K562 (cell line): ENCODE results near the gene XRN2. TPM values are rescaled to one million over a fixed set of nuclear protein-coding genes. Genes with fewer than 3 reads are reported as not detected.

ENCODE experiments used
- ATAC-seq: fragments of 200-7000 bp; cut with Tn5 transposase; 3 replicates; pipeline ENCODE4 v1.9.1; 2020; ENCODE audit warnings: moderate library complexity
- BruUV-seq: library from RNA; stranded (reverse); fragments of 400-500 nt; replicated peaks from 2 replicates; lab custom pipeline; 2021; lab: Mats Ljungman, UMichigan
- CTCF ChIA-PET: fragments of 300-600 bp; formaldehyde crosslinking; extraction: SDS; loops from one replicate; lab custom pipeline; 2021; ENCODE audit warnings: low intra/inter-chr PET ratio; lab: Yijun Ruan, JAX
- POLR2A ChIA-PET: fragments of 300-600, 350-650 bp; sonication (Branson Sonifier 250); formaldehyde crosslinking; extraction: SDS; loops from one replicate; lab custom pipeline; 2021; ENCODE audit warnings: antibody characterized with exemption, inconsistent platforms; lab: Yijun Ruan, JAX
- DNase-seq, 4 experiments: peaks; one replicate each; pipeline versions ENCODE4 v3.0.0 to v3.0.0-alpha.2; 2011 to 2018; ENCODE audit warnings: low spot score in 3 of 4, mixed read lengths in 3 of 4; ENCODE audit errors: extremely low read depth in 1 of 4
- FAIRE-seq: peaks from 2 replicates; lab custom pipeline; 2011; peaks lifted over from hg19 to GRCh38; lab: Jason Lieb, UNC
- H2AFZ ChIP-seq: 2 replicates; pipeline ENCODE4 v1.6.0; 2011; ENCODE audit warnings: low read depth, low read length, control low read depth, inconsistent platforms
- H3K27ac ChIP-seq: fragments of 200-600 bp; 3 replicates; pipeline ENCODE4 v1.8.0; 2011; ENCODE audit warnings: low read depth, mild to moderate bottlenecking, control low read depth, inconsistent platforms, low read length, moderate library complexity, mixed read lengths; ENCODE audit errors: extremely low read depth
- H3K27me3 ChIP-seq, 2 experiments: fragments of 300-600 bp in 1 of 2; 2 replicates in 1 of 2; 3 replicates in 1 of 2; pipeline versions ENCODE4 v1.6.0 to v1.8.0; 2011; ENCODE audit warnings: inconsistent platforms in 2 of 2, low read length in 2 of 2, mild to moderate bottlenecking in 1 of 2, mixed read lengths in 1 of 2, moderate library complexity in 1 of 2; ENCODE audit not compliant: control insufficient read depth in 2 of 2, insufficient read depth in 2 of 2
- H3K36me3 ChIP-seq: fragments of 300-600 bp; 3 replicates; pipeline ENCODE4 v1.8.0; 2011; ENCODE audit warnings: mild to moderate bottlenecking, low read length, inconsistent platforms; ENCODE audit not compliant: control insufficient read depth, insufficient read depth
- H3K4me1 ChIP-seq, 2 experiments: fragments of 200-600 bp in 1 of 2; replicated peaks in 1 of 2; 2 replicates in 1 of 2; 3 replicates in 1 of 2; pipeline versions ENCODE4 v1.5.1 to v1.8.0; 2011; ENCODE audit warnings: inconsistent platforms in 2 of 2, low read length in 2 of 2, mild to moderate bottlenecking in 1 of 2, mixed read lengths in 1 of 2, moderate library complexity in 1 of 2; ENCODE audit not compliant: control insufficient read depth in 2 of 2, insufficient read depth in 2 of 2
- H3K4me2 ChIP-seq: 2 replicates; pipeline ENCODE4 v1.6.1; 2011; ENCODE audit warnings: low read length, control low read depth, inconsistent platforms, mixed read lengths; ENCODE audit not compliant: insufficient read depth
- H3K4me3 ChIP-seq: fragments of 200-600 bp; sonication (generic), shearing (Covaris generic); 2 replicates; pipeline ENCODE4 v1.5.1; 2016; ENCODE audit warnings: control low read depth, inconsistent platforms
- H3K79me2 ChIP-seq: fragments of 200-600 bp; 3 replicates; pipeline ENCODE4 v1.8.0; 2011; ENCODE audit warnings: low read length, inconsistent platforms; ENCODE audit not compliant: control insufficient read depth, insufficient read depth
- H3K9ac ChIP-seq, 2 experiments: 2 replicates each; pipeline versions ENCODE4 v1.6.0 to v1.6.1; 2011; ENCODE audit warnings: low read depth in 2 of 2, low read length in 2 of 2, control low read depth in 1 of 2, inconsistent platforms in 1 of 2, mild to moderate bottlenecking in 1 of 2, mixed read lengths in 1 of 2; ENCODE audit not compliant: insufficient read depth in 1 of 2
- H3K9me1 ChIP-seq: one replicate; pipeline ENCODE4 v1.6.0; 2011; ENCODE audit warnings: inconsistent platforms, mild to moderate bottlenecking, low read length, moderate library complexity; ENCODE audit not compliant: control insufficient read depth, insufficient read depth
- H3K9me3 ChIP-seq: replicated peaks from 2 replicates; pipeline ENCODE4 v1.5.1; 2011; ENCODE audit warnings: low read depth, low read length, inconsistent platforms; ENCODE audit not compliant: control insufficient read depth, insufficient read depth
- H4K20me1 ChIP-seq: replicated peaks from 2 replicates; pipeline ENCODE4 v1.6.1; 2011; ENCODE audit warnings: low read length, inconsistent platforms, mixed read lengths; ENCODE audit not compliant: control insufficient read depth, insufficient read depth
- CTCF ChIP-seq, 3 experiments: IDR thresholded peaks in 2 of 3; conservative IDR thresholded peaks in 1 of 3; 2 replicates each; pipeline ENCODE4 v1.5.1; 2011 to 2012; ENCODE audit warnings: low read length in 3 of 3, mild to moderate bottlenecking in 3 of 3, control low read depth in 2 of 3, improper control_type of control experiment in 1 of 3, inconsistent platforms in 1 of 3, low read depth in 1 of 3, mixed read lengths in 1 of 3, moderate library complexity in 1 of 3; ENCODE audit not compliant: insufficient read depth in 2 of 3
- FOXJ2 ChIP-seq: fragments of 200-800 bp; sonication (Bioruptor generic); IDR thresholded peaks from 2 replicates; pipeline ENCODE4 v1.6.1; 2016; ENCODE audit warnings: missing genetic modification characterization, missing compliant biosample characterization
- RFX1 ChIP-seq: fragments of 450-650 bp; IDR thresholded peaks from 2 replicates; pipeline ENCODE4 v1.6.1; 2016; ENCODE audit warnings: mild to moderate bottlenecking, moderate library complexity
- U2AF2 ChIP-seq: fragments of 200-400 bp; formaldehyde crosslinking; optimal IDR thresholded peaks from 2 replicates; pipeline ENCODE3; 2017; ENCODE audit warnings: low read depth, mild to moderate bottlenecking, low read length
- WGBS: fragments of 100-300 bp; shearing (Covaris generic); methylation state at CpG from one replicate; pipeline ENCODE4 v1.1.6; 2016; ENCODE audit warnings: low coverage, mixed read lengths; ENCODE audit not compliant: insufficient coverage; ENCODE audit errors: missing lambda C conversion rate; 5-methylcytosine and 5-hydroxymethylcytosine counted together
- in situ Hi-C: fragments of 300-500 bp; cut with MboI; formaldehyde crosslinking; loops from 4 replicates; pipeline ENCODE4 v1.15.0; 2018; ENCODE audit warnings: inconsistent platforms, mixed read lengths
- intact Hi-C: fragments of 100-400 bp; cut with micrococcal nuclease; formaldehyde crosslinking; loops from 2 replicates; pipeline ENCODE4 v1.14.2; 2022
- polyA plus RNA-seq, 8 experiments: library from polyadenylated mRNA; depleted of rRNA in 4 of 8; stranded (reverse) in 5 of 8; unstranded in 3 of 8; fragments of >200 nt; fragmentation: Nextera tagmentation in 2 of 8; fragmentation: Illumina TruSeq in 1 of 8; extraction: Ambion mirVana in 2 of 8; extraction: Trizol in 1 of 8; gene quantifications; 2 replicates each; pipeline versions ENCODE4 v1.2.1 to v1.2.3, GENCODE V29; 2011 to 2014; ENCODE audit warnings: inconsistent platforms in 1 of 8, missing spikeins in 1 of 8
- total RNA-seq, 7 experiments: library from RNA; depleted of rRNA in 6 of 7; stranded (reverse); fragments of >200 nt in 6 of 7; fragmentation: Illumina TruSeq in 2 of 7; extraction: Trizol in 2 of 7; gene quantifications; 2 replicates each; pipeline versions ENCODE4 v1.2.1 to v1.2.3, GENCODE V29; 2011 to 2021; ENCODE audit warnings: low replicate concordance in 1 of 7
- TF ChIP-seq, protein P1 (sequence below): fragments of 250-450 bp; sonication (Bioruptor Pico); IDR thresholded peaks from 2 replicates; pipeline ENCODE4 v1.5.0; 2020; ENCODE audit warnings: mild to moderate bottlenecking

The XRN2 gene
- total and polyA plus RNA-seq, 9 of the 15 experiments (the other 6 are each of a cell fraction or from before 2014, with no cell fraction given) = 41.8 to 67.3 (median 51.4) TPM

GRCh38 chr20:21356386-21356785 is 53.3 kb downstream of the XRN2 start (continued):
- TF ChIP-seq, protein P1, sequence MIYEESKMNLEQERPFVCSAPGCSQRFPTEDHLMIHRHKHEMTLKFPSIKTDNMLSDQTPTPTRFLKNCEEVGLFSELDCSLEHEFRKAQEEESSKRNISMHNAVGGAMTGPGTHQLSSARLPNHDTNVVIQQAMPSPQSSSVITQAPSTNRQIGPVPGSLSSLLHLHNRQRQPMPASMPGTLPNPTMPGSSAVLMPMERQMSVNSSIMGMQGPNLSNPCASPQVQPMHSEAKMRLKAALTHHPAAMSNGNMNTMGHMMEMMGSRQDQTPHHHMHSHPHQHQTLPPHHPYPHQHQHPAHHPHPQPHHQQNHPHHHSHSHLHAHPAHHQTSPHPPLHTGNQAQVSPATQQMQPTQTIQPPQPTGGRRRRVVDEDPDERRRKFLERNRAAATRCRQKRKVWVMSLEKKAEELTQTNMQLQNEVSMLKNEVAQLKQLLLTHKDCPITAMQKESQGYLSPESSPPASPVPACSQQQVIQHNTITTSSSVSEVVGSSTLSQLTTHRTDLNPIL (CRISPR knock-in tag) = no peak
- no peak for TF ChIP-seq CTCF (IDR thresholded peaks at IDR 0.05 in 2 of 3, conservative IDR thresholded peaks at IDR 0.05 in 1 of 3; ENCODE audit: insufficient read depth in 2 of 3, low read depth in 1 of 3, low read length in 3 of 3)

DNA sequence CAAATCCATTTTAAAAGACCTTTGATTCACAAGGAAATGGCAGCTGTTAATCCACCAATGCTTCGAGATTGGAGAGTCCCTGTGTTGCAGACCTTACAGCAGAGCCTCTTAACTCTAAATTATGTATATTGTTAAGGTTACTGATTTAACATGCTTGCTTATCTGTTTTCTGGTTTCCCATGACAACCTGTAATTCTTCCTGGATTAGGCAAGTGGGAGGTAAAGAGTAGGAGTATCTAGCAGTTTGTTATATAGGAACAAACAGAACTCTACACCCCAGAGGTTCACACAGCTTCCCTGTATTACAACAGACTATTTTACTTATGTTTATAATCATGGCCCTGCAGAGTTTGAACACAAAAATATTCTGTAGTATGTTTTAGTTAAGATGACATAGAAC is 54.7 kb downstream of the XRN2 start:
- TF ChIP-seq FOXJ2 = peak; percentile 49; the same call in 1 of the 2 replicates
- TF ChIP-seq U2AF2 = no peak
- peak; percentile 40 for TF ChIP-seq RFX1
- in situ Hi-C loops (no loop called here), intact Hi-C loops (no loop called here)
- FAIRE-seq = no peak
- BruUV-seq = no TSS peak
- Histone ChIP-seq H3K27ac (no peak overlapping the region), H3K27me3 (no peaks in the 10 kb centered on the region), H3K36me3 (peaks cover 67% of the 10 kb centered on the region), H3K9me1 (no peaks in the 10 kb centered on the region), H3K79me2 (no peaks in the 10 kb centered on the region; the same call in 2 of the 3 replicates), H3K4me3 (no peak overlapping the region), H3K9me3 (no peaks in the 10 kb centered on the region), H3K4me2 (no peak overlapping the region), H3K4me1 (no peaks in the 10 kb centered on the region), H3K9ac (no peak overlapping the region), H4K20me1 (no peaks in the 10 kb centered on the region), H2AFZ (no peak overlapping the region)
- 94% methylated on average over 1 of the region's 1 CpG for WGBS
- ATAC-seq = no peak
- no peak for DNase-seq
- POLR2A ChIA-PET = no interaction called here
- CTCF ChIA-PET = no interaction called here
